Endothelial cell of umbilical vein (primary cell): ENCODE measurements around the gene MKLN1. TPM values are rescaled to one million over a fixed set of nuclear protein-coding genes. Genes with fewer than 3 reads are reported as not detected.
A peak's percentile ranks its signal among the peaks of the same experiment; 100 is the strongest.

ENCODE experiments used
- Bru-seq: library from RNA; stranded (reverse); fragments of 400-500 nt; gene quantifications from one replicate; lab custom pipeline; 2021; lab: Mats Ljungman, UMichigan
- BruChase-seq, 2 experiments: library from RNA; stranded (reverse); fragments of 400-500 nt; gene quantifications; one replicate each; lab custom pipeline; 2021; lab: Mats Ljungman, UMichigan
- BruUV-seq: library from RNA; stranded (reverse); fragments of 400-500 nt; replicated peaks from 2 replicates; lab custom pipeline; 2021; lab: Mats Ljungman, UMichigan
- CTCF ChIA-PET: fragments of 300-600, 350-600 bp; sonication (Branson Sonifier 250); formaldehyde crosslinking; loops from one replicate; lab custom pipeline; 2021; ENCODE audit warnings: antibody characterized with exemption, inconsistent platforms; lab: Charles Lee
- POLR2A ChIA-PET: fragments of 300-600, 350-600 bp; sonication (Branson Sonifier 250); formaldehyde crosslinking; loops from one replicate; lab custom pipeline; 2021; ENCODE audit warnings: antibody characterized with exemption, inconsistent platforms; lab: Charles Lee
- DNase-seq: peaks from one replicate; pipeline ENCODE4 v3.0.0-alpha.2; 2011; ENCODE audit warnings: low read depth, low spot score
- FAIRE-seq: peaks from 2 replicates; lab custom pipeline; 2011; peaks lifted over from hg19 to GRCh38; lab: Jason Lieb, UNC
- H2AFZ ChIP-seq: 2 replicates; pipeline ENCODE4 v1.6.0; 2012; ENCODE audit warnings: low read depth, low read length, control low read depth, inconsistent platforms
- H3K27ac ChIP-seq: 2 replicates; pipeline ENCODE4 v1.5.1; 2011; ENCODE audit warnings: low read depth, mild to moderate bottlenecking, control low read depth, low read length, moderate library complexity; ENCODE audit not compliant: insufficient read depth
- H3K27me3 ChIP-seq, 2 experiments: 2 replicates each; pipeline versions ENCODE4 v1.6.0 to v1.6.1; 2011; ENCODE audit warnings: low read length in 2 of 2, mixed read lengths in 1 of 2; ENCODE audit not compliant: control insufficient read depth in 2 of 2, insufficient read depth in 2 of 2
- H3K36me3 ChIP-seq, 2 experiments: 2 replicates in 1 of 2; 3 replicates in 1 of 2; pipeline ENCODE4 v1.5.1; 2011; ENCODE audit warnings: low read length in 2 of 2, mild to moderate bottlenecking in 1 of 2, moderate library complexity in 1 of 2; ENCODE audit not compliant: control insufficient read depth in 2 of 2, insufficient read depth in 2 of 2; ENCODE audit errors: extremely low read depth in 1 of 2
- H3K4me1 ChIP-seq: 3 replicates; pipeline ENCODE4 v1.5.1; 2011; ENCODE audit warnings: mild to moderate bottlenecking, low read length; ENCODE audit not compliant: control insufficient read depth, insufficient read depth; ENCODE audit errors: extremely low read depth
- H3K4me2 ChIP-seq: 2 replicates; pipeline ENCODE4 v1.6.1; 2011; ENCODE audit warnings: low read length, control low read depth, mixed read lengths; ENCODE audit not compliant: insufficient read depth
- H3K4me3 ChIP-seq, 3 experiments: fragments of 200-600 bp in 1 of 3; sonication (generic), shearing (Covaris generic) in 1 of 3; replicated peaks in 1 of 3; 2 replicates each; pipeline ENCODE4 v1.5.1; 2011 to 2016; ENCODE audit warnings: control low read depth in 3 of 3, low read length in 3 of 3, mild to moderate bottlenecking in 2 of 3, inconsistent platforms in 1 of 3, low read depth in 1 of 3, moderate library complexity in 1 of 3; ENCODE audit not compliant: insufficient read depth in 1 of 3
- H3K79me2 ChIP-seq: 2 replicates; pipeline ENCODE4 v1.6.0; 2012; ENCODE audit warnings: low read length, inconsistent platforms; ENCODE audit not compliant: control insufficient read depth, insufficient read depth
- H3K9ac ChIP-seq: replicated peaks from 2 replicates; pipeline ENCODE3; 2011; ENCODE audit warnings: low read length, control low read depth; ENCODE audit not compliant: insufficient read depth; ENCODE audit errors: extremely low read depth
- H3K9me1 ChIP-seq: replicated peaks from 3 replicates; pipeline ENCODE4 v1.6.0; 2011; ENCODE audit warnings: mild to moderate bottlenecking, low read length; ENCODE audit not compliant: control insufficient read depth, insufficient read depth; ENCODE audit errors: extremely low read depth
- H3K9me3 ChIP-seq: replicated peaks from 2 replicates; pipeline ENCODE4 v1.5.1; 2012; ENCODE audit warnings: low read length, inconsistent platforms; ENCODE audit not compliant: control insufficient read depth, insufficient read depth
- H4K20me1 ChIP-seq: replicated peaks from 2 replicates; pipeline ENCODE3; 2011; ENCODE audit warnings: mild to moderate bottlenecking, low read length; ENCODE audit not compliant: control insufficient read depth, insufficient read depth; ENCODE audit errors: extremely low read depth
- EZH2 ChIP-seq: IDR thresholded peaks from 2 replicates; pipeline ENCODE4 v1.6.1; 2012; ENCODE audit warnings: borderline replicate concordance, low read depth, mild to moderate bottlenecking, moderate library complexity, low read length, inconsistent platforms; ENCODE audit not compliant: severe bottlenecking
- FOS ChIP-seq: IDR thresholded peaks from 2 replicates; pipeline ENCODE4 v1.6.1; 2011; ENCODE audit warnings: mild to moderate bottlenecking, low read length, moderate library complexity, borderline replicate concordance; ENCODE audit not compliant: insufficient read depth
- GATA2 ChIP-seq: IDR thresholded peaks from 2 replicates; pipeline ENCODE4 v1.7.0; 2011; ENCODE audit warnings: low read depth, mild to moderate bottlenecking, moderate library complexity, mixed read lengths, low read length; ENCODE audit not compliant: insufficient read length, insufficient read depth
- JUN ChIP-seq: IDR thresholded peaks from 2 replicates; pipeline ENCODE4 v1.6.1; 2011; ENCODE audit warnings: borderline replicate concordance, low read depth; ENCODE audit not compliant: insufficient read length, insufficient read depth
- MYC ChIP-seq: IDR thresholded peaks from one replicate; pipeline ENCODE4 v1.6.1; 2011; ENCODE audit warnings: mild to moderate bottlenecking, low read depth, low read length
- POLR2A ChIP-seq: IDR thresholded peaks from 2 replicates; pipeline ENCODE4 v1.6.1; 2012; ENCODE audit warnings: low read depth, mild to moderate bottlenecking, control low read depth, low read length
- POLR2AphosphoS5 ChIP-seq: IDR thresholded peaks from 2 replicates; pipeline ENCODE4 v1.6.1; 2012; ENCODE audit warnings: low read depth, mild to moderate bottlenecking, control low read depth, low read length, moderate library complexity; ENCODE audit not compliant: insufficient read depth
- dilution Hi-C: fragments of 300-500 bp; cut with MboI; formaldehyde crosslinking; loops from one replicate; pipeline ENCODE4 v1.15.0; 2019; ENCODE audit warnings: low sequenced_read_pairs; ENCODE audit not compliant: extremely low pct_ligation_motif_present
- intact Hi-C: fragments of 100-400 bp; cut with micrococcal nuclease; formaldehyde crosslinking; loops from one replicate; pipeline ENCODE4 v1.10.0; 2022
- long read RNA-seq: library from polyadenylated mRNA; stranded (forward); transcript quantifications from one replicate; pipeline ENCODE4 v2.0.0, GENCODE V29; 2021
- polyA minus RNA-seq, 3 experiments: library from RNA; depleted of rRNA, polyadenylated mRNA; stranded (reverse); fragments of >200 nt; gene quantifications; 1 replicate in 1 of 3; 2 replicates in 2 of 3; pipeline ENCODE4 v1.2.3, GENCODE V29; 2011
- polyA plus RNA-seq, 4 experiments: library from polyadenylated mRNA; depleted of rRNA in 3 of 4; stranded (reverse) in 3 of 4; unstranded in 1 of 4; fragments of >200 nt; gene quantifications; 2 replicates each; pipeline versions ENCODE4 v1.2.1 to v1.2.3, GENCODE V29; 2011 to 2012; ENCODE audit warnings: missing spikeins in 1 of 4
- total RNA-seq: library from RNA; stranded (reverse); gene quantifications from 2 replicates; pipeline ENCODE4 v1.2.3, GENCODE V29; 2021
- TF ChIP-seq, protein P1 (sequence below), 2 donors: IDR thresholded peaks; 1 replicate in 1 of 2; 2 replicates in 1 of 2; pipeline ENCODE4 v1.5.1; 2011; ENCODE audit warnings: low read length in 2 of 2, mild to moderate bottlenecking in 2 of 2, moderate library complexity in 2 of 2, control low read depth in 1 of 2, inconsistent platforms in 1 of 2, low read depth in 1 of 2; ENCODE audit not compliant: insufficient read depth in 1 of 2; ENCODE audit errors: extremely low read depth in 1 of 2
- TF ChIP-seq, protein P2 (sequence below): IDR thresholded peaks from 2 replicates; pipeline ENCODE4 v1.6.1; 2011; ENCODE audit not compliant: insufficient read depth, insufficient read length

Gene MKLN1
- total RNA-seq (31.7 and 32.1 TPM in 2 replicates), polyA plus RNA-seq (12.2 and 13.1 TPM in 2 replicates), polyA minus RNA-seq (95.5 and 123 TPM in 2 replicates), Bru-seq, nascent RNA (percentile 77 among the genes with signal in this experiment), BruChase-seq, experiment 1, labeled RNA remaining after a 6-hour chase (percentile 65 among the genes with signal in this experiment), BruChase-seq, experiment 2, labeled RNA remaining after a 2-hour chase (percentile 73 among the genes with signal in this experiment)
- polyA plus RNA-seq (2011; cell fraction: cytosol; rRNA removed) = 13.7 and 14.9 TPM in 2 replicates
- polyA plus RNA-seq (2011; cell fraction: nucleus; rRNA removed) = 36.3 and 39.0 TPM in 2 replicates
- polyA plus RNA-seq (2012) = 15.5 and 25.1 TPM in 2 replicates
- polyA minus RNA-seq (2011; cell fraction: cytosol; rRNA and poly(A)+ RNA removed) = 48.7 TPM
- 127 and 232 TPM in 2 replicates for polyA minus RNA-seq (2011; cell fraction: nucleus; rRNA and poly(A)+ RNA removed)
- long read RNA-seq, full-length matches to known transcripts = 35 of 56 reads
- long read RNA-seq, partial matches to known transcripts = 6 of 56 reads
- long read RNA-seq, other reads (novel, unspliced or antisense) = 15 of 56 reads

DNA sequence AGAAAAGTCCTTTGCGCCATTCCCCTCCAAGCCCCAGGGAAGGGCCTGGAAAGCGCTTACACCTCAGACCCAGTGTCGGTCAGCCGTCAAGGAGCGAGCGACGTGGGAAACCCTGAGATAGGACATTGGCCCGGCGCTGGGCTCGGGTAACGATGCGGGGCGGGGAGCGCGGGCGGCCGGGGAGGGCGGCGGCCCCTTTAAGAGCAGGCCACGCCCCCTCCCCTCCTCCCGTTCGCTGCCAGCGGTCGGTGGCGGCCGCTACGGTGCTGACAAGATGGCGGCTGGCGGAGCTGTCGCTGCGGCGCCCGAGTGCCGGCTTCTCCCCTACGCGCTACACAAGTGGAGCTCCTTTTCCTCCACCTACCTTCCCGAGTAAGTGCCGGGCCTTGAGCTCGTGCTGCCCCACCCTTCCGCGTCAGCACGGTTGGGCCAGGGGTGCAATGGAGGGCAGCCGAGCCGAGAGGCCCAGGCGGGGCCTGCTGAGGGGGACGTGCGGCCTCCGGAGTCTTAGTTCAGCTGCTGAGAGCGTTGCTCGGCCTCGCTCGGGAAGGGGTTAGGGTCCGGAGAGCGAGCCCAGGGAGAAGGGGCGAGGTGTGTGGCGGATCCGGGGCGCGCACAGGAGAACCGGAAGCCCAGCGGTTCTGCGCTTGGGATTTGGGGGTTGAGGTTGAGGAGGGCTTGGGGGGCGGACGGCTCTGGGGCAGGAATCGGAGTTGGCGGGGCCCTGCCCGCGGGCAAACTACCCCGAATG is at the start of gene MKLN1:
TSS of gene MKLN1 (plus strand) at position 251 of the 751 bp plus-strand sequence. CDS start at position 275, 24 bp downstream.
- FAIRE-seq = no peak
- Histone ChIP-seq H3K79me2 (peaks cover 47% of the 10 kb centered on the region), H3K4me2 (peak within 1 kb of the TSS; percentile 94), H4K20me1 (peaks cover 2% of the 10 kb centered on the region), H3K9me3 (no peaks in the 10 kb centered on the region), H3K4me1 (peaks cover 17% of the 10 kb centered on the region), H2AFZ (peak within 1 kb of the TSS; percentile 100), H3K9ac (peak within 1 kb of the TSS; percentile 100), H3K4me3 (peak within 1 kb of the TSS; percentile 69 to 99 (median 87)), H3K36me3 (no peaks in the 10 kb centered on the region), H3K9me1 (no peaks in the 10 kb centered on the region), H3K27ac (peak within 1 kb of the TSS; percentile 98), H3K27me3 (no peaks in the 10 kb centered on the region)
- peak; percentile 90 for DNase-seq
- intact Hi-C loops = loop anchor here (2.0 kb wide), 4 partner anchors 89 to 255 kb away; no protein-coding TSS in a partner anchor
- CTCF ChIA-PET = interaction anchor here (0.7 to 1.2 kb wide), 5 partner anchors 34 to 287 kb away, joined by 3 to 5 read pairs (median 4); no protein-coding TSS in a partner anchor
- no TSS peak for BruUV-seq
- peak; percentile 64 for TF ChIP-seq POLR2AphosphoS5
- peak; percentile 81 for TF ChIP-seq POLR2A
- no peak for TF ChIP-seq MYC
- POLR2A ChIA-PET = interaction anchor here (0.7 to 0.8 kb wide), 2 partner anchors 9 to 218 kb away, joined by 3 to 4 read pairs; no protein-coding TSS in a partner anchor
- dilution Hi-C loops = no loop called here

DNA sequence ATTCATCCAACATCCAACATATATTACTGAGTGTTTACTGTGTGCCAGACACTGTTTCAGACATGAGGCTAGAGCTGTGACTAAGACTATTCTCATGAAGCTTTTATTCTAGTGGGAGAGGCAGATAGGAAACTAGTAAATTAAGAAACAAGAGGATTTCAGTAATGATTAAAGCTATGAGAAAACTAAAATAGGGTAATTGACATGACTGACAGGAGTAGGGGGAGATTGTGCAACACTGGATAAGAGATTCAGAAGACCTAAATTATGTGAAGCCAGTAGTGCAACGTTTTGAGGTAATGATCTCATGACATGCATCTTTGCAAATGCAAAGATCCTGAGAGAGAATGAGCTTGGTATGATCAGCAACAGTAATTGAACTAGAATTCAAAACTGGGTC is 48.6 kb upstream of the MKLN1 start:
- H3K4me3 ChIP-seq = no peak overlapping the region

More for the DNA sequence above, 48.6 kb upstream of the MKLN1 start:
- Histone ChIP-seq H3K36me3 (no peaks in the 10 kb centered on the region), H2AFZ (no peak overlapping the region), H3K9me1 (no peaks in the 10 kb centered on the region), H4K20me1 (no peaks in the 10 kb centered on the region), H3K79me2 (no peaks in the 10 kb centered on the region), H3K27me3 (peaks cover 0 to 3% of the 10 kb centered on the region in 2 experiments), H3K4me2 (no peak overlapping the region), H3K4me1 (no peaks in the 10 kb centered on the region), H3K27ac (no peak overlapping the region), H3K9ac (no peak overlapping the region), H3K9me3 (no peaks in the 10 kb centered on the region)
- TF ChIP-seq MYC (no peak), GATA2 (no peak), POLR2AphosphoS5 (no peak), POLR2A (no peak), EZH2 (no peak), FOS (no peak), JUN (no peak)
- TF ChIP-seq, protein P1, sequence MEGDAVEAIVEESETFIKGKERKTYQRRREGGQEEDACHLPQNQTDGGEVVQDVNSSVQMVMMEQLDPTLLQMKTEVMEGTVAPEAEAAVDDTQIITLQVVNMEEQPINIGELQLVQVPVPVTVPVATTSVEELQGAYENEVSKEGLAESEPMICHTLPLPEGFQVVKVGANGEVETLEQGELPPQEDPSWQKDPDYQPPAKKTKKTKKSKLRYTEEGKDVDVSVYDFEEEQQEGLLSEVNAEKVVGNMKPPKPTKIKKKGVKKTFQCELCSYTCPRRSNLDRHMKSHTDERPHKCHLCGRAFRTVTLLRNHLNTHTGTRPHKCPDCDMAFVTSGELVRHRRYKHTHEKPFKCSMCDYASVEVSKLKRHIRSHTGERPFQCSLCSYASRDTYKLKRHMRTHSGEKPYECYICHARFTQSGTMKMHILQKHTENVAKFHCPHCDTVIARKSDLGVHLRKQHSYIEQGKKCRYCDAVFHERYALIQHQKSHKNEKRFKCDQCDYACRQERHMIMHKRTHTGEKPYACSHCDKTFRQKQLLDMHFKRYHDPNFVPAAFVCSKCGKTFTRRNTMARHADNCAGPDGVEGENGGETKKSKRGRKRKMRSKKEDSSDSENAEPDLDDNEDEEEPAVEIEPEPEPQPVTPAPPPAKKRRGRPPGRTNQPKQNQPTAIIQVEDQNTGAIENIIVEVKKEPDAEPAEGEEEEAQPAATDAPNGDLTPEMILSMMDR (IDR thresholded peaks at IDR 0.05; ENCODE audit: extremely low read depth in 1 of 2, insufficient read depth in 1 of 2, low read depth in 1 of 2, low read length in 2 of 2) = no peak
- TF ChIP-seq, protein P2, sequence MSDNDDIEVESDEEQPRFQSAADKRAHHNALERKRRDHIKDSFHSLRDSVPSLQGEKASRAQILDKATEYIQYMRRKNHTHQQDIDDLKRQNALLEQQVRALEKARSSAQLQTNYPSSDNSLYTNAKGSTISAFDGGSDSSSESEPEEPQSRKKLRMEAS = no peak
- intact Hi-C loops (no loop called here), dilution Hi-C loops (no loop called here)
- ChIA-PET POLR2A (interaction anchor here (0.6 kb wide), 1 partner anchor 145 kb away, joined by 4 read pairs; no protein-coding TSS in a partner anchor), CTCF (interaction anchor here (1.0 to 1.5 kb wide), 3 partner anchors 12 to 54 kb away, joined by 3 to 4 read pairs (median 3); no protein-coding TSS in a partner anchor)
- no TSS peak for BruUV-seq
- DNase-seq (no peak), FAIRE-seq (no peak)
